GM10248 (cell line): ENCODE results near the gene ZNRF3.
A peak's percentile ranks its signal among the peaks of the same experiment; 100 is the strongest.
"Not testable (repeated sequence)": the region's sequence is repeated elsewhere in the genome, so short reads cannot be mapped to it uniquely, and the experiment has no call there.

Experiments
- CTCF ChIA-PET: fragments of 300-600 bp; sonication (Branson Sonifier 250); formaldehyde crosslinking; extraction: SDS; loops from one replicate; lab custom pipeline; 2021; ENCODE audit warnings: antibody characterized with exemption; lab: Yijun Ruan, JAX
- POLR2A ChIA-PET: fragments of 350-650 bp; sonication (Branson Sonifier 250); formaldehyde crosslinking; extraction: SDS; loops from one replicate; lab custom pipeline; 2020; ENCODE audit warnings: antibody characterized with exemption; lab: Yijun Ruan, JAX
- DNase-seq: peaks from one replicate; pipeline ENCODE4 v3.0.0; 2012; ENCODE audit errors: extremely low spot score
- TF ChIP-seq, protein P1 (sequence below): IDR thresholded peaks from 2 replicates; pipeline ENCODE4 v1.5.1; 2012; ENCODE audit warnings: mild to moderate bottlenecking, low read depth; ENCODE audit errors: extremely low read depth, missing control alignments, control extremely low read depth

Gene ZNRF3

DNA sequence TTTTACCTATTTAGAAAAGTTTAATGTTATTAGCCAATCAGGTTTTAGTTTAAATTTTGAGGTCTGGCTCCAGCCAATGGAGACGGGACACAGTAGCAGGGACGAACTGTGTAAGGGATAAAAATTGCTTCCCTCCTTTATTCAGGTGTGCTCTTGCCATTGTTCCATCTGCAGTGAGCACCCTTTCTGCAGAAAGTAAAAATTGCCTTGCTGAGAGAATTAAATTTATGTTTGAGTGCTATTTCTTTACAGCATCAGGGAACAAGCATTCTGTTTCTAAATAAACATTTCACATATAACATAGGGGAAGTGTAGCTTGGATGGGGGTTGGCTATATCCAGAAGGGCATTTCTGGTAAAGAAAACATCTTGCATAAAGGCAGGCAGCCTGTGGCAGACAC, 36.4 kb upstream of the ZNRF3 start:
- TF ChIP-seq, protein P1, sequence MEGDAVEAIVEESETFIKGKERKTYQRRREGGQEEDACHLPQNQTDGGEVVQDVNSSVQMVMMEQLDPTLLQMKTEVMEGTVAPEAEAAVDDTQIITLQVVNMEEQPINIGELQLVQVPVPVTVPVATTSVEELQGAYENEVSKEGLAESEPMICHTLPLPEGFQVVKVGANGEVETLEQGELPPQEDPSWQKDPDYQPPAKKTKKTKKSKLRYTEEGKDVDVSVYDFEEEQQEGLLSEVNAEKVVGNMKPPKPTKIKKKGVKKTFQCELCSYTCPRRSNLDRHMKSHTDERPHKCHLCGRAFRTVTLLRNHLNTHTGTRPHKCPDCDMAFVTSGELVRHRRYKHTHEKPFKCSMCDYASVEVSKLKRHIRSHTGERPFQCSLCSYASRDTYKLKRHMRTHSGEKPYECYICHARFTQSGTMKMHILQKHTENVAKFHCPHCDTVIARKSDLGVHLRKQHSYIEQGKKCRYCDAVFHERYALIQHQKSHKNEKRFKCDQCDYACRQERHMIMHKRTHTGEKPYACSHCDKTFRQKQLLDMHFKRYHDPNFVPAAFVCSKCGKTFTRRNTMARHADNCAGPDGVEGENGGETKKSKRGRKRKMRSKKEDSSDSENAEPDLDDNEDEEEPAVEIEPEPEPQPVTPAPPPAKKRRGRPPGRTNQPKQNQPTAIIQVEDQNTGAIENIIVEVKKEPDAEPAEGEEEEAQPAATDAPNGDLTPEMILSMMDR, result no peak
- ChIA-PET POLR2A (no interaction called here), CTCF (interaction anchor here (0.9 to 2.2 kb wide), 3 partner anchors 8 to 196 kb away, joined by 4 to 6 read pairs (median 5); no protein-coding TSS in a partner anchor)
- no peak for DNase-seq

DNA sequence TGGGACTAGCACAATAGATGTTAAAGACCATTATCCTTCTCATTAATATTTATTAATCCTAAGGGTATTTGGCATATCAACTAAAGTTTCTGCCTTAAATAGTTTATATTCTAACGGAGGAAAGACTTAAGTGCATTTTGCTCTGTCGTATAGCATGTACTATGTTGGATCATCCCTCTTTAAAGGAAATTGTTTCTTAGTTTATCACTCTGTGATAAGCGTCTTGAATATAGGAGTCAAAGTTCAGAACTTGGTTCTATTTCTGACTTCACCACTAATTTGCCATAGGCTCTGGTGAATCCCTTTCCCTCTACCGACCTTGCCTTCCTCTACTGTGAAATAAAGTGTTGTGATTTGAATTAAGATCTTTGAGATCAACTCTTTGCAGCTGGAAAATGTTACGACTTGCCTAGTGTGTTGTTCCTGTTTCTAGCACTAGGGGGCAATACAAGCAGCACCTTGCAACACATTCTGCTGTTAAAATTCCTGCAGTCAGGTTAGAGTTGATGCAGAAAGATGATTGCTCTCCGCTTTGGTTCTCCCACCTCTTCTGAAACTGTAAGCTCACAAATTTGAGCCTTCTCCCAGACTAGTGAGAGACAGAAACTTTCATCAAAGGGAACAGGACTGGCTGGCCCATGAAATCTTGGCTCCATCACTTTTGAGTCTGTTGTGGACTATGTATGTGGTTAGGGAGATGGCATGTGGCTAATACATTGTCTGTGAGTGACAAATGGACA, 27.8 kb upstream of the ZNRF3 start:
- POLR2A ChIA-PET, result no interaction called here
- TF ChIP-seq, protein P1, result peak; percentile 79
- CTCF ChIA-PET, result interaction anchor here (0.6 to 2.8 kb wide), 25 partner anchors 8 to 387 kb away, joined by 3 to 72 read pairs (median 3); no protein-coding TSS in a partner anchor
- peak; percentile 69 for DNase-seq

DNA sequence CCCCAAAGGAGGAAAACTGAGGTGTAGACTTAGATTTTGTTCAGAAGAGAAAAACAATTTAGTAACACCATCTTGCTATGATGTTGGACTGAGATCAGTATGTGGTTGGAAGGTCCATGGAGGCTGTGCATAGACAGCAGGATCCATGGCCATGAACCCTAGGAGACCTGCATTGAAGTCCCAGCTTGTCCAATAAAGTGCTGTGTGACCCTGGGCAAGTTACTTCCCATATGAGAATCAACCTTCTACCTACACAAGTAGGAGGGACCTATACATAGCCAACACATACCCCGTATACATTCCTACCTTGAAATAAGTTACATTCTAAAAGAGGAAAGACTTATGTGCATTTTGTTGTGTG, 27.3 kb upstream of the ZNRF3 start:
- CTCF ChIA-PET, result interaction anchor here (0.7 to 2.8 kb wide), 21 partner anchors 17 to 387 kb away, joined by 3 to 72 read pairs (median 4); no protein-coding TSS in a partner anchor
- POLR2A ChIA-PET, result no interaction called here
- TF ChIP-seq, protein P1, result no peak
- DNase-seq, result no peak

DNA sequence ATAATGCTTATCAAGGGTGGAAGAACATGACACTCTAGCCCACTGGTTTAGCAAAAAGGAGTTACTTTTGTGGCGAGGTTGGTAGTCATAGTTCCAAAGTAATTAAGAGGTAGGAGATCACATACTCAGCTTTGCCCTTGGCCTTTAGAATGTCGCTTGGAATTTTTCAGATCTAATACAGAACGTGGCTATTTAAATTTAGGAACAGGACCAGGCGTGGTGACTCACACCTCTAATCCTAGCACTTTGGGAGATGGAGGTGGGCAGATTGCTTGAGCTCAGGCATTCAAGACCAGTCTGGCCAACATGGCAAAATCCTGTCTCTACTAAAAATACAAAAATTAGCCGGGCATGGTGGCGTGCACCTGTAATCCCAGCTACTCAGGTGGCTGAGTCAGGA, 26.1 kb upstream of the ZNRF3 start:
- POLR2A ChIA-PET, result no interaction called here
- CTCF ChIA-PET, result interaction anchor here (2.1 to 2.8 kb wide), 2 partner anchors 35 to 183 kb away, joined by 7 to 72 read pairs; no protein-coding TSS in a partner anchor
- no peak for DNase-seq
- TF ChIP-seq, protein P1, result no peak

DNA sequence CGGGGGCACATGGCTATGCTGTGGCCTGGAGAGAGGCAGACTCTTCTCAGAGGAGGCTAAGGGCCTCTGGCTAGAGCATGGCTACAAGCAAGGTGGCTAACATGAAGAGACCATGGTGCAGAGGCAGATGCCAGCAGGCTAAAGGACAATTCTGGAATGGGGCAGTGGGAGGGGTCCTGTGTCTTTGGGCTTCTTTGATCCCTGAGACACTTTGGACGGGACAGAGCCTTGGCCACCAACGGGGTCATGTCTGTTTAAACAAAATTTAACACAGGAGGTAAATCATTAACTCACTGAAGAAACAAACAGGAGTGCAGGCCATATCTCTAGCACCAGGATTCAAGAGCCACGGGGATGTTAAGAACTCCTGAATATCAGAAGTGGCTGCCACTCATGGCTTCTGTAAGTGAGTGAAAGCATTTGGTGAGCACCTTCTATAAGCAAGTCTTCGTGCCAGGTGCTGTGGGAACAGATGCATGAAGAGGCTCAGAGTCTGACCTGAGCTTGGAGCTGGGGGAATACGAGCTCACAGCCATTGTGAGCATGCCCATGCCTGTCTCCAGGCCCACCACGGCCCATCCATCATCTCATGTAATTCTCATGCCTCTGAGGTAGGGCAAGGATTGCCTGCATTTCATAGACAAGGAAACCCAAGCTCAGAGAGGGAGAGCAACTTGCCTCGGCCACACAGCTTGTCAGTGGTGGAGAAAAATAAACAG, 18.3 kb upstream of the ZNRF3 start:
- POLR2A ChIA-PET, result no interaction called here
- CTCF ChIA-PET, result interaction anchor here (0.8 to 0.9 kb wide), 2 partner anchors 175 to 256 kb away, joined by 3 read pairs; no protein-coding TSS in a partner anchor
- no peak for DNase-seq
- TF ChIP-seq, protein P1, result no peak

DNA sequence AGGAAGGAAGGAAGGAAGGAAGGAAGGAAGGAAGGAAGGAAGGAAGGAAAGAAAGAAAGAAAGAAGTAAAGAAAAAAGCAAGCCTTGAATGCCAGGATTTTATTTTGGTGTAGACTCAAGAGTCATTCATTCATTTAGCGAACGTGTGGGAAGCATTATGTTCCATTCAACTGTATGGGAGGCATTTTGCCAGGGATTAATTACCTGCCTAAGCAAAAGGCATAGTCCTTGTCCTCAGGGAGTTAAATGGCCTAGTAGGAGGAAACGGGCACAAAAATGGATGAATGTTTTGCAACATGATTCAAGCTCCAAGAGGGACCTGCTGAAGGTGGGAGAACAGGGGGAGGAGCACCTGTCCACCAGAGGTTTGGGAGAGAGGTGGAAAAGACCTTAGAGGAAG, 16.2 kb upstream of the ZNRF3 start:
- TF ChIP-seq, protein P1, result no peak
- ChIA-PET POLR2A (no interaction called here), CTCF (interaction anchor here (1.7 kb wide), 1 partner anchor 174 kb away, joined by 5 read pairs; no protein-coding TSS in a partner anchor)
- DNase-seq, result no peak

DNA sequence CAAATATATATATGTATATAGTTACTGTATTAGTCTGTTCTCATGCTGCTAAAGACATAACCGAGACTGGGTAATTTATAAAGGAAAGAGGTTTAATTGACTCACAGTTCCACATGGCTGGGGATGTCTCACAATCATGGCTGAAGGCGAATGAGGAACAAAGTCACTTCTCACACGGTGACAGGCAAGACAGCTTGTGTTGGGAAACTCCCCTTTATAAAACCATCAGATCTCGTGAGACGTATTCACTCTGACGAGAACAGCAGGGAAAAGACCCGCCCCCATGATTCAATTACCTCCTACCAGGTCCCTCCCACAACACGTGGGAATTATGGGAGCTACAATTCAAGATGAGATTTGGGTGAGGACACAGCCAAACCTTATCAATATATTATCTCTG, 15.0 kb upstream of the ZNRF3 start:
- CTCF ChIA-PET, result interaction anchor here (0.9 to 1.5 kb wide), 2 partner anchors 8 to 14 kb away, joined by 3 read pairs; no protein-coding TSS in a partner anchor
- DNase-seq, POLR2A ChIA-PET: not testable (repeated sequence)
